MV-4-11 (cell line): ENCODE data around the gene CGGBP1.

Experiments used
- DNase-seq: peaks from one replicate; lab custom pipeline; 2025; lab: John Stamatoyannopoulos, UW

CGGBP1 gene, protein sequence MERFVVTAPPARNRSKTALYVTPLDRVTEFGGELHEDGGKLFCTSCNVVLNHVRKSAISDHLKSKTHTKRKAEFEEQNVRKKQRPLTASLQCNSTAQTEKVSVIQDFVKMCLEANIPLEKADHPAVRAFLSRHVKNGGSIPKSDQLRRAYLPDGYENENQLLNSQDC

GRCh38 chr3:88058581-88059379 is at the start of gene CGGBP1, which contains the start of gene ZNF654:
CGGBP1 (minus strand) TSS chr3:88059005; CDS start chr3:88055976, 3,029 bp downstream.
ZNF654 (plus strand) TSS chr3:88059255; CDS start chr3:88059320, 65 bp downstream.
- peak; percentile 99 for DNase-seq

DNA sequence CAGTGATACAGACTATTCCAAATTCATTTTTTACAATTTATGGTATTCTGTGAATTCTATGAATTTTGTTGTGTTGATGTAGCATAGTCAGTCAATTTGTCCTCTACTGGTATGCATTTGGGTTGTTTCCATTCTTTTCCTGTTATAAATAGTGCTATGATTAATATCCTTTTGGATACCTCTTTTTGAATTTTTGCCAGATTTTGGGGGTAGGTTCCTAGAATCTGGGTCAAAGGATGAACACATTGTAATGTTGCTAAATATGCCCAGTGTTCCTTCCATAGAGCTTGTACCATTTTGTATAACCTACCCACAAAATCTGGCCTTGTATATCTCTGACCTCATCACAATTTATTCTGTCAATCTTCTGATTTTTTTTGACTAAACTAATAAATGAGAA is 46.5 kb upstream of the CGGBP1 start:
- no peak for DNase-seq

GRCh38 chr3:88101142-88101541 is 42.3 kb upstream of the CGGBP1 start:
- DNase-seq: no peak

DNA sequence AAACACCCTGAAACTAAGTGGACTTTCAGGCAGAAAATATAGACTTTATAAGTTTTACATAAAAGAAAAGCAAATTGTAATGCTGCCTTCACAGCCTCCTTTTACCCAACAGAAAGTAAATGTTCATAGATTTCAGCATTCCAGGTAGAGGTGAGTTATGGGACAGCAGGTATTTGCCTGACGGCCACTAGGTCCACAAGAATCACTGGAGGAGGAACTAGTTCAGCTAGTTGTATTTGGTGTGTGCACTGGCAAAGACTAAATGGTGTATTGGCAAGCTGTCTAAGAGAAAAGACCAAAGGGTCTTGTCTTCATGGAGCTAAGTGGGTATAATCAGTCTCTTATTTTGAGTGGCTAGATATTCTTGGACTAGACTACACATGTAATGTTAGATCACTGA is 34.5 kb upstream of the CGGBP1 start:
- DNase-seq: no peak

GRCh38 chr3:88092270-88092669 is 33.5 kb upstream of the CGGBP1 start:
- no peak for DNase-seq

DNA sequence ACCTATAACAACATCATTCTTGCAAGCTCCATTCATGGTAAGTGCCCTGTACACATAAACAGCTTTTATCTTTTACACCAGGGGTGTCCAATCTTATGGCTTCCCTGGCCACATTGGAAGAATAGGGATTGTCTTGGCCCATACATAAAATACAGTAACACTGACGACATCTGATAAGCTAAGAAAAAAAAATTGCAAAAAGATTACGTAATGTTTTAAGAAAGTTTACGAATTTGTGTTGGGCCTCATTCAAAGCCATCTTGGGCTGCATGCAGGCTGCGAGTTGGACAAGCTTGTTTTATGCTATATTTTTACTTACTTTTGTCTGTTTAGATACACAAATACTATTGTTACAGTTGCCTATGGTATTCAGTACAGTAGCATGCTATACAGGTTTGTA is 31.9 kb upstream of the CGGBP1 start:
- peak; percentile 19 for DNase-seq

- no peak for DNase-seq
Observed at GRCh38 chr3:88084097-88084501, 25.3 kb upstream of the CGGBP1 start.

- DNase-seq: no peak
Observed at GRCh38 chr3:88082854-88083253, 24.0 kb upstream of the CGGBP1 start.

GRCh38 chr3:88078932-88079331 is 20.1 kb upstream of the CGGBP1 start:
- DNase-seq: no peak

DNA sequence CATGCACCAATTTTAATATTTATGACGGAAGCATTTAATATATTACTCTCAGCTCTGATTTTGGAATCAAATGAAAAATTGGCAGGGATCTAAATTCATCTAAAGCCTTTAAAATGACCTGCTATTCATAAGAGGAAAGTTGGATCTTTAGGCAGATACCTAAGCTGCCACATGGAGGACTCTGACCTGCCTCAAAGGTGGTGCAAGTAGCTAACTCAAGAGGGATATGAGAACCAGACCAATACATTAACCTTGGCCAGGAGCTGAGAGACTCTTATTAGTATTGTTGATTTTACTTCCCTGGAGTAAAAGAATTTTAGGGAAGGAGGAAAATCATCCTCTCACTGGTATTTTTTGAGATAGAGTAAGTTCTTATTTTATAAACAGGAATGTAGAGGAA is 17.9 kb upstream of the CGGBP1 start:
- DNase-seq: no peak

DNA sequence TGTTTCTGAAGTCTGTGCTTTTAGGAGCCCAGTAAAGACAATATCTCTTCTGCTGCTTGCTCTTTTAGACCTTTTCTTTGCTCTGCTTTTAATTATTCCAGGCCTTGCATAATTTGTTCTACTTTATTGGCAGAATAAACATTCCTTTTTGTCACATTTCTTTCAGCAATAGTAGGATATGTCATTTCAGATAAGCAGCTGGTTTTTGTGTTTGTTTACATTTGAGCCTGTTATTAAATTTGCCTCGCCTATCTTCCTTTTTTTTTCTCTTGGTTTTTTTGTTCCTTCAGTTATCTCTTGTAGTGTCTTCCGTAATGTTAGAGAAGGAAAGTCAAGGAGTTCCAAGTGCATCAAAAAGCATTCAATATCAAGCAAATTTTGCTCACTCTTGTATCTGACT is 16.7 kb upstream of the CGGBP1 start:
- no peak for DNase-seq

- no peak for DNase-seq
Observed at GRCh38 chr3:88075072-88075471, 16.3 kb upstream of the CGGBP1 start.

DNA sequence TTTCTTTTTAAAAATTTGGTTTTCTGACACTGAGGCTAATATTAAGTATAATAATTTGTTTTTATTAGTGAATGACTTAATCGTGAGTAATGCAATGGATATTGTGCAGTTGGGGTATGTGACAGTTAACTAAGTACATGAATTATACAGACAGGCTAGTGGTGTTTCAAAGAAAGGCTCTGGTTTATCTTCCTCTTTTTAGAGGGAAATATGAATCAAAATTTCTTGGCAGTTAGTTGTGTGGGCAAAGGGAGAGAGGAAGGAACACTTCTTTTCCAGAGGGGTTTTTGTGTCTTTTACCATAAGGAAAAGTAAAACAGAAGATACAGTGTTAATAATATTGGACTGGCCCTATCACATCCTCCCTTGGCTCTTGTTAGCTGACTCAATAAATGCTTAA is 2.9 kb upstream of the CGGBP1 start:
- peak; percentile 79 for DNase-seq

GRCh38 chr3:88059380-88060170 is 770 bp upstream of the CGGBP1 start:
- DNase-seq: no peak

DNA sequence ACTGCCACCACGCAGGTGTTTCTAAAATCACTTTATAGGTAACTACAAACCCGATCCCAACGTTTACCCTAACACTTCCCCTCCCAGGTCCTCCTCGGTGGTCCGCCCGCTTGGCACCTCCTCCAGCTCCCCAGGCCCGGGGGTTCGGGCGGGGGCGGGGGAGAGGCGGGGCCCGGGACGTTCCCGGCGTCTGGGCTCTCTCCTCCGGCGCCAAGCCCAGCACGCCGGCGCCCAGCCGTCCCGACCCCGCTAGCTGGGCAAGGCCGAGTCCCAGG is 562 bp downstream of the CGGBP1 start:
- DNase-seq: no peak

DNA sequence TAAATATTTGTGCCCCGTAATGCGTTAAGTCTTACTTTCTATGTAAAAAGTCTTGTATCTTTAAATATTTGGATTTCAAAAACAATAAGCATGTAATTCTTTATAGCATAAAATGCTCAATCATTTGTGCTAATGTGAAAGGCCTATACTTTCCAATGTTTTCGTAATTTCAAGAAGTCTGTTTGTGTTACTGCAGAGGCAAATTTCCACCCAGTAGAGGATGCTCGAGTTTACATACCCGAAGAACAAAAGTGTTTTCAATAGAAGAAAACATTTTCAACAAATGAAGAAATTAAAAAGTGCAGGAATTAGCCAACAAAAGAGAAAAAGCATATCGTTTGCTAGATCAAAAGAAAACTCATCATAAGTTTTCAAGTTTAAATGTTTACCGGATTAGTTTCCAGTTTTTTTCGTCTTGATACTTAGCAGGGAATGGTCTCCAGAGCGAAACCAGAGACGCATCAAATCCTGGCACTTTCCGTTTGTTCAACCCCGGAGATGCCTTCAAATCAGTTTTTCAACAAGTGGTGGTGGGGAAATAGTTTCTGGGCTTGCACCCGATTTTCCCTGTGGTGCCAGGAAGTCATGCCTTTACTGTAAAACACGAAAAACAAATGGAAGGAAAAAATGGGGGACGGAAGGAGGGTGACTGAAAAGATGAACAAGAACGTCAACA is 1.0 kb downstream of the CGGBP1 start:
- DNase-seq: no peak

DNA sequence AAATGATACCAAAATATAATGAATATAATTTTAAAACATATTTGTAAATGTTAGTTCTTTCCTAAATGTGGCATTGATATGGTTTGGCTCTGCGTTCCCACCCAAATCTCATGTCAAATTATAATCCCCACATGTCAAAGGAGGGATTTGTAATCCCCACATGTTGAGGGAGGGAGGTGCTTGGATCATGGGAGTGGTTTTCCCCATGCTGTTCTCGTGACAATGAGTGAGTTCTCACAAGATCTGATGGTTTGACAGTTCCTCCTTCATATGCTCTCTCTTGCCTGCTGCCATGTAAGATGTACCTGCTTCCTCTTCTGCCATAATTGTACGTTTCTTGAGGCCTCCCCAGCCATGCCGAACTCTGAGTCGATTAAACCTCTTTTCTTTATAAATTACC is 12.0 kb downstream of the CGGBP1 start:
- DNase-seq: no peak

GRCh38 chr3:88044411-88044810 is 14.4 kb downstream of the CGGBP1 start:
- DNase-seq: no peak

DNA sequence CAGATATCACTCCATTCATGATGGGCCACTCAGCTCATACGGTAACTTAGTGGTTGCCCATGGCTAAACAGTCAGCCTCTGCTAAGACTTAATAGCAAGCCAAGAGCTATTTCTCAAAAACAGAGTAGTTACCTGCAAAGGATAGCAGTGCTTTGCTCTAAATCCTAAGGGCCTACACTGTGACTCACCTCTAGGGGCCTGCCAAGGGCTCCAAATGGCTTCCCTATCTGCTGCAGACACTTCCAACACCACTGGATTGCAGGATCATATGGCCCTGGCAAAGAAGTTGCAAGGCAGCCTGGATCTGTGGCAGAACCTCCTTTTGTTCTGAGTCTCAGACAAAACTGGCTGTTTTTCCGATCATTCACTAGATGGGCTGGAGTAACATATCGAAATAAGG is 17.8 kb downstream of the CGGBP1 start:
- DNase-seq: no peak

DNA sequence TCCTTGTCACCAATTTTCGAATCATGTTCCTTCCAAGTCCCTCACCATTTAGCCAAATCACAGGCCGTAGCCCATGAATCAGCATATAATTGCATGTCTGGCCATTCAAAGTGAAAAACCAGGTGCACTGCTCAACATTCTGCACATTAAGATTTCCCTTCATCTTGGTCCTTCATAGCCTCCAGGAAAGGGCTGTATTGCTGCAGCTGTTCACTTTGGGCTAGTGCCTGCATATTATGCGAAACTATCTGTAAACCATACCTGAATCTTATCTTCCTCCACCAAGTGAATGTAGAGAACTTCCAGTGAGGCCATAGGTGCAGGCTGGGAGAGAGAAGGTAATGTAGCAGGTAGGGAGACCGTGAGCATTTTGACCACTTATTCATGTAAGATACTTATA is 18.3 kb downstream of the CGGBP1 start:
- DNase-seq: no peak

GRCh38 chr3:88038566-88038965 is 20.2 kb downstream of the CGGBP1 start:
- peak; percentile 51 for DNase-seq

DNA sequence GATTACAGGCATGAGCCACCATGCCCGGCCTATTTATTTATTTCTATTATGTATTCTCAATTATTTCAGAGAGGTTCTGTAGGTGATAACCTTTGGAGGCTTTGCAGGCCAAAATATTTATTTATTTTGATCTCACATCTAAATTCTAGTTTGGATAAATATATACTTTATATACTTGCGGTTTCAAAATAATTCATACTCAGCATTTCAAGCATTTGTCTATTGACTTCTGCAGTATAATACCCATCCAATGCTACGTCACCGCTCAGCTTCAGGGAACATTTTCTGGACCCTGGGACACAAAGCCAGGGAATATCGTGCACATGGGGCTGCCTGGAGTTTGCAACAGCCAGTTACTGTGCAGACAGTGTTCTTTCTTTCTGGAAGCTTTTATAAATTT is 22.6 kb downstream of the CGGBP1 start:
- no peak for DNase-seq
